H1 (cell line): ENCODE data around the gene CBY1. TPM values are rescaled to one million over a fixed set of nuclear protein-coding genes. Genes with fewer than 3 reads are reported as not detected.
A peak's percentile ranks its signal among the peaks of the same experiment; 100 is the strongest.

Source experiments
- CTCF ChIA-PET: fragments of 300-600 bp; sonication (Branson Sonifier 250); formaldehyde crosslinking; loops from one replicate; lab custom pipeline; 2021; ENCODE audit not compliant: partially characterized antibody; lab: Charles Lee
- POLR2A ChIA-PET: fragments of 300-600 bp; sonication (Branson Sonifier 250); formaldehyde crosslinking; loops from one replicate; lab custom pipeline; 2021; ENCODE audit warnings: inconsistent platforms; ENCODE audit not compliant: partially characterized antibody; lab: Charles Lee
- DNase-seq, 2 experiments: peaks; one replicate each; pipeline versions ENCODE4 v3.0.0 to v3.0.0-alpha.2; 2010 to 2022; ENCODE audit warnings: low spot score in 2 of 2, low read depth in 1 of 2, mixed read lengths in 1 of 2
- FAIRE-seq: peaks from 2 replicates; lab custom pipeline; 2011; peaks lifted over from hg19 to GRCh38; lab: Jason Lieb, UNC
- H2AFZ ChIP-seq: 2 replicates; pipeline ENCODE4 v1.8.1; 2012; ENCODE audit warnings: low read length, inconsistent platforms
- H2AK5ac ChIP-seq: 2 replicates; pipeline ENCODE4 v1.6.1; 2013; ENCODE audit warnings: low read depth, low read length
- H2BK120ac ChIP-seq: replicated peaks from 2 replicates; pipeline ENCODE3; 2013; ENCODE audit warnings: low read depth, low read length, inconsistent platforms
- H2BK12ac ChIP-seq: 2 replicates; pipeline ENCODE4 v1.6.1; 2013; ENCODE audit warnings: low read depth, low read length
- H2BK15ac ChIP-seq: 2 replicates; pipeline ENCODE4 v1.6.1; 2013; ENCODE audit warnings: low read length
- H2BK20ac ChIP-seq: 2 replicates; pipeline ENCODE4 v1.6.1; 2013; ENCODE audit warnings: low read length
- H2BK5ac ChIP-seq: 2 replicates; pipeline ENCODE4 v1.6.1; 2013; ENCODE audit warnings: low read depth, low read length
- H3K14ac ChIP-seq: 2 replicates; pipeline ENCODE4 v1.6.1; 2013; ENCODE audit warnings: inconsistent platforms; ENCODE audit not compliant: insufficient read length
- H3K18ac ChIP-seq: 2 replicates; pipeline ENCODE4 v1.6.1; 2013; ENCODE audit warnings: low read length; ENCODE audit errors: extremely low read depth
- H3K23ac ChIP-seq: 2 replicates; pipeline ENCODE4 v1.6.1; 2013; ENCODE audit warnings: inconsistent platforms; ENCODE audit not compliant: insufficient read length
- H3K23me2 ChIP-seq: 2 replicates; pipeline ENCODE4 v1.6.1; 2013; ENCODE audit warnings: low read depth, low read length
- H3K27ac ChIP-seq: 2 replicates; pipeline ENCODE4 v1.6.1; 2011; ENCODE audit warnings: low read depth, low read length, inconsistent platforms
- H3K27me3 ChIP-seq, 4 experiments: replicated peaks in 1 of 4; 1 replicate in 1 of 4; 2 replicates in 3 of 4; pipeline versions ENCODE4 v1.6.1 to v1.8.1; 2011 to 2013; ENCODE audit warnings: low read length in 3 of 4, mild to moderate bottlenecking in 3 of 4, inconsistent platforms in 2 of 4, mixed read lengths in 2 of 4, moderate library complexity in 1 of 4; ENCODE audit not compliant: control insufficient read depth in 3 of 4, insufficient read depth in 3 of 4; ENCODE audit errors: extremely low read depth in 1 of 4
- H3K36me3 ChIP-seq, 4 experiments: 2 replicates each; pipeline versions ENCODE4 v1.6.1 to v1.8.1; 2011 to 2013; ENCODE audit warnings: mild to moderate bottlenecking in 4 of 4, low read length in 3 of 4, moderate library complexity in 2 of 4, control low read depth in 1 of 4, inconsistent platforms in 1 of 4; ENCODE audit not compliant: insufficient read depth in 4 of 4, control insufficient read depth in 2 of 4
- H3K4ac ChIP-seq: replicated peaks from 2 replicates; pipeline ENCODE3; 2013; ENCODE audit warnings: low read length, low read depth, mixed read lengths, inconsistent platforms; ENCODE audit not compliant: insufficient read length
- H3K4me1 ChIP-seq, 4 experiments: replicated peaks in 1 of 4; 1 replicate in 1 of 4; 2 replicates in 3 of 4; pipeline versions ENCODE4 v1.6.1 to v1.8.1; 2011 to 2013; ENCODE audit warnings: low read length in 3 of 4, inconsistent platforms in 2 of 4, mixed read lengths in 1 of 4; ENCODE audit not compliant: insufficient read depth in 4 of 4, control insufficient read depth in 3 of 4
- H3K4me2 ChIP-seq, 2 experiments: 2 replicates each; pipeline versions ENCODE4 v1.6.1 to v1.8.1; 2011 to 2013; ENCODE audit warnings: low read depth in 2 of 2, low read length in 2 of 2, control low read depth in 1 of 2, inconsistent platforms in 1 of 2, mild to moderate bottlenecking in 1 of 2; ENCODE audit not compliant: insufficient read depth in 1 of 2
- H3K4me3 ChIP-seq, 4 experiments: fragments of 200-600, 300-600 bp in 1 of 4; sonication (generic), shearing (Covaris generic), sonication (Bioruptor Twin) in 1 of 4; 2 replicates each; pipeline versions ENCODE4 v1.5.1 to v1.8.1; 2011 to 2016; ENCODE audit warnings: low read length in 4 of 4, low read depth in 3 of 4, control low read depth in 2 of 4, inconsistent platforms in 2 of 4, mild to moderate bottlenecking in 2 of 4, mixed read lengths in 1 of 4, moderate library complexity in 1 of 4; ENCODE audit not compliant: insufficient read depth in 2 of 4; ENCODE audit errors: extremely low read depth in 1 of 4
- H3K56ac ChIP-seq: replicated peaks from 2 replicates; pipeline ENCODE3; 2013; ENCODE audit warnings: low read depth, mild to moderate bottlenecking, mixed read lengths, low read length, inconsistent platforms; ENCODE audit not compliant: insufficient read length
- H3K79me1 ChIP-seq: 2 replicates; pipeline ENCODE4 v1.6.1; 2013; ENCODE audit warnings: low read depth, low read length, control low read depth
- H3K79me2 ChIP-seq, 2 experiments: 2 replicates each; pipeline versions ENCODE4 v1.6.1 to v1.8.1; 2012 to 2013; ENCODE audit warnings: low read length in 2 of 2, mild to moderate bottlenecking in 2 of 2, inconsistent platforms in 1 of 2; ENCODE audit not compliant: insufficient read depth in 2 of 2, control insufficient read depth in 1 of 2
- H3K9ac ChIP-seq, 4 experiments: replicated peaks in 1 of 4; 1 replicate in 1 of 4; 2 replicates in 3 of 4; pipeline versions ENCODE4 v1.6.1 to v1.8.1; 2011 to 2013; ENCODE audit warnings: low read depth in 3 of 4, low read length in 3 of 4, control low read depth in 2 of 4, mild to moderate bottlenecking in 2 of 4, moderate library complexity in 2 of 4, inconsistent platforms in 1 of 4; ENCODE audit errors: extremely low read depth in 1 of 4
- H3K9me3 ChIP-seq, 2 experiments: 2 replicates each; pipeline versions ENCODE4 v1.6.1 to v1.8.1; 2012 to 2013; ENCODE audit warnings: mild to moderate bottlenecking in 2 of 2, moderate library complexity in 2 of 2, control low read depth in 1 of 2, inconsistent platforms in 1 of 2, low read depth in 1 of 2, low read length in 1 of 2, mixed read lengths in 1 of 2; ENCODE audit not compliant: insufficient read depth in 2 of 2
- H4K20me1 ChIP-seq, 2 experiments: replicated peaks in 1 of 2; 2 replicates each; pipeline versions ENCODE3 to v1.8.1; 2011 to 2013; ENCODE audit warnings: inconsistent platforms in 2 of 2, low read length in 2 of 2, mild to moderate bottlenecking in 1 of 2; ENCODE audit not compliant: insufficient read depth in 2 of 2, control insufficient read depth in 1 of 2
- H4K5ac ChIP-seq: 2 replicates; pipeline ENCODE4 v1.6.1; 2013; ENCODE audit warnings: low read length, low read depth, mixed read lengths, inconsistent platforms; ENCODE audit not compliant: insufficient read length
- H4K8ac ChIP-seq: 2 replicates; pipeline ENCODE4 v1.8.0; 2013; ENCODE audit warnings: mild to moderate bottlenecking, moderate library complexity, low read length, inconsistent platforms; ENCODE audit not compliant: insufficient read depth; ENCODE audit errors: extremely low read depth
- H4K91ac ChIP-seq: replicated peaks from 2 replicates; pipeline ENCODE3; 2013; ENCODE audit warnings: low read length, mixed read lengths, inconsistent platforms; ENCODE audit not compliant: insufficient read length
- ASH2L ChIP-seq: fragments of 200-600, 300-600 bp; sonication (generic); IDR thresholded peaks from one replicate; pipeline ENCODE4 v1.7.1; 2017; ENCODE audit warnings: low read length
- CREB1 ChIP-seq: IDR thresholded peaks from 2 replicates; pipeline ENCODE4 v1.6.1; 2012; ENCODE audit warnings: inconsistent platforms
- EZH2 ChIP-seq: fragments of 200-600 bp; sonication (generic); IDR thresholded peaks from 2 replicates; pipeline ENCODE4 v1.7.1; 2012; ENCODE audit warnings: low read depth, mild to moderate bottlenecking, moderate library complexity, low read length, inconsistent platforms; ENCODE audit not compliant: severe bottlenecking
- FOSL1 ChIP-seq: IDR thresholded peaks from 2 replicates; pipeline ENCODE4 v1.6.1; 2011; ENCODE audit warnings: mild to moderate bottlenecking, low read depth, low read length, moderate library complexity; ENCODE audit not compliant: insufficient read depth
- HDAC6 ChIP-seq: IDR thresholded peaks from one replicate; pipeline ENCODE4 v1.7.1; 2012; ENCODE audit warnings: low read depth, mild to moderate bottlenecking, inconsistent platforms, low read length, moderate library complexity
- JUN ChIP-seq: IDR thresholded peaks from 2 replicates; pipeline ENCODE4 v1.6.1; 2011; ENCODE audit warnings: low read depth, mild to moderate bottlenecking, improper control_type of control experiment, low read length
- PHF8 ChIP-seq: fragments of 200-600 bp; sonication (generic); conservative IDR thresholded peaks from 2 replicates; pipeline ENCODE4 v1.7.1; 2012; ENCODE audit warnings: low read depth, mild to moderate bottlenecking, inconsistent platforms, low read length, moderate library complexity
- RBBP5 ChIP-seq: IDR thresholded peaks from 2 replicates; pipeline ENCODE4 v1.7.1; 2012; ENCODE audit warnings: low read depth, mild to moderate bottlenecking, inconsistent platforms, low read length, moderate library complexity, borderline replicate concordance
- TAF1 ChIP-seq: IDR thresholded peaks from 2 replicates; pipeline ENCODE4 v1.6.1; 2011; ENCODE audit warnings: mild to moderate bottlenecking, low read depth, low read length
- WGBS, 2 experiments: shearing (Covaris generic) in 1 of 2; methylation state at CpG; one replicate each; pipeline versions ENCODE4 v1.1.6 to v1.1.7; 2013 to 2015; ENCODE audit warnings: low lambda C conversion rate in 2 of 2, mixed read lengths in 2 of 2, inconsistent platforms in 1 of 2, low coverage in 1 of 2, missing lambda C conversion rate in 1 of 2; ENCODE audit not compliant: insufficient replicate concordance in 2 of 2, insufficient coverage in 1 of 2, insufficient read length in 1 of 2; ENCODE audit errors: extremely low coverage in 1 of 2, missing lambda C conversion rate in 1 of 2; 5-methylcytosine and 5-hydroxymethylcytosine counted together
- polyA plus RNA-seq, 7 experiments: library from polyadenylated mRNA; depleted of rRNA in 3 of 7; stranded (reverse) in 5 of 7; unstranded in 2 of 7; fragments of >200 nt in 5 of 7; fragments of 200-250 nt in 2 of 7; gene quantifications; 1 replicate in 5 of 7; 2 replicates in 1 of 7; 4 replicates in 1 of 7; pipeline versions ENCODE4 v1.2.1 to v1.2.3, GENCODE V29; 2011 to 2013; ENCODE audit warnings: missing spikeins in 2 of 7, mixed read lengths in 2 of 7
- total RNA-seq: library from RNA; stranded (reverse); fragmentation: NEBNext Ultra II Directional; extraction: Animal tissue kit (Norgen Biotek cat#: 25700); gene quantifications from 2 replicates; pipeline ENCODE4 v1.2.1, GENCODE V29; 2021
- TF ChIP-seq, protein P1 (sequence below): IDR thresholded peaks from 2 replicates; pipeline ENCODE4 v1.6.1; 2012; ENCODE audit warnings: inconsistent platforms

The CBY1 gene
- total and polyA plus RNA-seq, 2 of the 8 experiments (the other 6 are each of a cell fraction or from before 2014, with no cell fraction given), result 23.2 to 30.2 TPM

DNA sequence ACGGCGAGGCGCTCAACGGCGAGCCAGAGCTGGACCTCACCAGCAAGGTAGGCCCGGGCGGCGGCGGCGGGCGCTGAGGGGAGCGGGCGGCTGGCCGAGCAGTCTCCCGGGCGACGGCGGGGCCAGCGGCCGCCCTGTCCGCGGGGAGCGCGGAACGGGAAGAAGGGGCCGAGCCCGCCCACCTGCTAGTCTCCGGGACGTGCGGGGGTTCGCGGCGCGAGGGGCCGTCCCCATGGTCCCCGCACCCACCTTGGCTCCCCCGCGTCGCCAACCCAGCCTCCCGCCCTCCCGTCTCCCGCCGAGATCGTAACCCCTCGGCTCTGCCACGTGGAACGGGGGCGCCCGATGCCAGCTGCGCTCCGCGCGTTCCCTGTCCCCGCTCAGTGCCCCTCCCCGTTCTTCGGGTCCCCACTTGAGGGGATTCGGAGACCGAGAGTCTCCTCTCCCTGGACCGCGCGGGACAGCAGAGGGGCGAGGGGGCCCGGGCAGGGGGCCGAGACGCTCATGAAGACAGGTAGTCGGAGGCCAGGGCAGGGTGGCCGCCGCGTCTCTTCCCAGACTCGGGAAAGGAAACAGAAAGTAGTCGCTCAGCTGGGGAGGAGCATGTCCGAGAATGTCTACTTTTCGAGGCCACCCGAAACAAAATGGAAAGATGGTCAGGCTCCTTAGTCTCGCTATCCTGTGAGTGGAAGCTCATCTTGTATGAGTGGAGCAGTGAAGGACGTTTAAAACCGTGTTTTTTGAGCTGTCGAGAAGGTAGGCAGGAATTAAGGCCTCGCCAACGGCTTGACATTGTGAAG is 49.9 kb downstream of the CBY1 start:
- no peak overlapping the region for H4K5ac ChIP-seq
- H4K91ac ChIP-seq, result no peak overlapping the region
- peak overlapping the region; percentile 76; the same call in 1 of the 2 replicates for H3K18ac ChIP-seq
- H3K79me2 ChIP-seq, result peaks cover 26 to 53% of the 10 kb centered on the region in 2 experiments
- peak overlapping the region; percentile 87 for H3K27ac ChIP-seq
- H2BK120ac ChIP-seq, result no peak overlapping the region
- H3K4me2 ChIP-seq, result peak overlapping the region; percentile 82 to 88
- H3K56ac ChIP-seq, result no peak overlapping the region
- no peak overlapping the region for H2BK15ac ChIP-seq
- peaks cover 10 to 19% (median 14%) of the 10 kb centered on the region in 4 experiments; a peak in 5 of 7 replicates for H3K4me1 ChIP-seq
- peak in 1 of 2 experiments; percentile 57 for DNase-seq
- H2AK5ac ChIP-seq, result no peak overlapping the region
- no peak overlapping the region for H2AFZ ChIP-seq
- no peak overlapping the region for H2BK12ac ChIP-seq
- H3K4ac ChIP-seq, result no peak overlapping the region
- H3K79me1 ChIP-seq, result 0 out of 2 replicates have a peak, but pooled peaks cover 4% of the 10 kb centered on the region
- H4K8ac ChIP-seq, result peak overlapping the region; percentile 96
- H2BK20ac ChIP-seq, result no peak overlapping the region
- peak overlapping the region; percentile 82 to 95 (median 90) for H3K4me3 ChIP-seq
- no peaks in the 10 kb centered on the region for H3K27me3 ChIP-seq
- ChIA-PET POLR2A (interaction anchor here (0.5 to 5.6 kb wide), 15 partner anchors 9 to 838 kb away, joined by 3 to 39 read pairs (median 3); partner anchors contain the start of genes FAM227A and TOMM22), CTCF (interaction anchor here (0.9 to 3.3 kb wide), 4 partner anchors 19 to 61 kb away, joined by 3 to 19 read pairs (median 3); partner anchors contain the start of gene TOMM22)
- H3K9ac ChIP-seq, result peak overlapping the region; percentile 78 to 99 (median 88)
- H3K9me3 ChIP-seq, result no peaks in the 10 kb centered on the region
- peaks cover 9% of the 10 kb centered on the region for H3K23me2 ChIP-seq
- WGBS, 2 experiments, result 3% methylated on average over 43 of the region's 80 CpGs; no CpG with 5 or more reads in 1 of the 2 experiments
- H3K23ac ChIP-seq, result no peak overlapping the region
- H3K36me3 ChIP-seq, result peaks cover 0 to 14% (median 6%) of the 10 kb centered on the region in 4 experiments; a peak in 4 of 8 replicates
- H2BK5ac ChIP-seq, result peak overlapping the region; percentile 41
- H3K14ac ChIP-seq, result no peak overlapping the region
- FAIRE-seq, result no peak
- H4K20me1 ChIP-seq, result peaks cover 17 to 19% of the 10 kb centered on the region in 2 experiments
- TF ChIP-seq ASH2L, result peak; percentile 88
- no peak for TF ChIP-seq HDAC6
- peak; percentile 77; the same call in 1 of the 2 replicates for TF ChIP-seq RBBP5
- TF ChIP-seq TAF1, result no peak; the same call in 1 of the 2 replicates
- no peak for TF ChIP-seq FOSL1
- TF ChIP-seq, protein P1, sequence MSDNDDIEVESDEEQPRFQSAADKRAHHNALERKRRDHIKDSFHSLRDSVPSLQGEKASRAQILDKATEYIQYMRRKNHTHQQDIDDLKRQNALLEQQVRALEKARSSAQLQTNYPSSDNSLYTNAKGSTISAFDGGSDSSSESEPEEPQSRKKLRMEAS, result peak; percentile 90
- TF ChIP-seq JUN, result no peak
- peak; percentile 51; the same call in 1 of the 2 replicates for TF ChIP-seq PHF8
- TF ChIP-seq CREB1, result no peak
- no peak for TF ChIP-seq EZH2
